IMR-90 (cell line): ENCODE results near the gene GSG1L. TPM values are rescaled to one million over a fixed set of nuclear protein-coding genes. Genes with fewer than 3 reads are reported as not detected.

Experiments used
- ATAC-seq: fragments of 200-7000 bp; cut with Tn5 transposase; 2 replicates; pipeline ENCODE4 v1.9.1; 2020; ENCODE audit warnings: low read depth, mild to moderate bottlenecking, moderate library complexity
- BruUV-seq: library from RNA; stranded (reverse); fragments of 400-500 nt; replicated peaks from 2 replicates; lab custom pipeline; 2021; lab: Mats Ljungman, UMichigan
- CTCF ChIA-PET: fragments of 300-600 bp; formaldehyde crosslinking; extraction: SDS; loops from one replicate; lab custom pipeline; 2021; ENCODE audit warnings: antibody characterized with exemption; lab: Yijun Ruan, JAX
- POLR2A ChIA-PET: fragments of 300-600 bp; sonication (Branson Sonifier 250); formaldehyde crosslinking; loops from one replicate; lab custom pipeline; 2022; ENCODE audit warnings: antibody characterized with exemption; ENCODE audit not compliant: unreplicated experiment; lab: Charles Lee
- DNase-seq: peaks from one replicate; pipeline ENCODE4 v3.0.0; 2013
- H2AFZ ChIP-seq: replicated peaks from 2 replicates; pipeline ENCODE3; 2013; ENCODE audit warnings: low read length, mild to moderate bottlenecking; ENCODE audit not compliant: poor library complexity
- H2AK5ac ChIP-seq: 2 replicates; pipeline ENCODE4 v1.6.1; 2013; ENCODE audit warnings: low read depth, low read length, inconsistent platforms
- H2AK9ac ChIP-seq: replicated peaks from 2 replicates; pipeline ENCODE3; 2013; ENCODE audit warnings: mild to moderate bottlenecking, low read depth, low read length, moderate library complexity; ENCODE audit not compliant: poor library complexity
- H2BK120ac ChIP-seq: 2 replicates; pipeline ENCODE4 v1.6.1; 2013; ENCODE audit warnings: low read depth, low read length, inconsistent platforms
- H2BK15ac ChIP-seq: 3 replicates; pipeline ENCODE4 v1.6.1; 2013; ENCODE audit warnings: low read depth, low read length, inconsistent platforms
- H2BK20ac ChIP-seq: 2 replicates; pipeline ENCODE4 v1.6.1; 2013; ENCODE audit warnings: low read depth, mild to moderate bottlenecking, inconsistent platforms, low read length, moderate library complexity
- H2BK5ac ChIP-seq: 2 replicates; pipeline ENCODE4 v1.6.1; 2013; ENCODE audit warnings: mild to moderate bottlenecking, low read depth, low read length, inconsistent platforms; ENCODE audit not compliant: poor library complexity, severe bottlenecking
- H3K14ac ChIP-seq: replicated peaks from 2 replicates; pipeline ENCODE4 v1.6.1; 2013; ENCODE audit warnings: low read depth, low read length, inconsistent platforms
- H3K18ac ChIP-seq: 2 replicates; pipeline ENCODE4 v1.6.1; 2013; ENCODE audit warnings: low read depth, low read length, control low read depth
- H3K23ac ChIP-seq: 2 replicates; pipeline ENCODE4 v1.6.1; 2013; ENCODE audit warnings: low read depth, low read length, inconsistent platforms
- H3K27ac ChIP-seq: 2 replicates; pipeline ENCODE4 v1.5.1; 2013; ENCODE audit warnings: mild to moderate bottlenecking, control low read depth, low read length; ENCODE audit not compliant: insufficient read depth
- H3K27me3 ChIP-seq: 2 replicates; pipeline ENCODE4 v1.6.1; 2013; ENCODE audit warnings: low read length; ENCODE audit not compliant: control insufficient read depth, insufficient read depth
- H3K36me3 ChIP-seq: 2 replicates; pipeline ENCODE4 v1.6.1; 2013; ENCODE audit warnings: low read length, mixed read lengths; ENCODE audit not compliant: control insufficient read depth, insufficient read depth
- H3K4ac ChIP-seq: 2 replicates; pipeline ENCODE4 v1.6.1; 2013; ENCODE audit warnings: low read depth, low read length, inconsistent platforms
- H3K4me1 ChIP-seq: 2 replicates; pipeline ENCODE4 v1.6.1; 2013; ENCODE audit warnings: low read length, mixed read lengths; ENCODE audit not compliant: control insufficient read depth, insufficient read depth
- H3K4me2 ChIP-seq: 2 replicates; pipeline ENCODE4 v1.6.1; 2013; ENCODE audit warnings: low read depth, mild to moderate bottlenecking, control low read depth, low read length, moderate library complexity
- H3K4me3 ChIP-seq: 2 replicates; pipeline ENCODE4 v1.5.1; 2013; ENCODE audit warnings: low read depth, mild to moderate bottlenecking, control low read depth, low read length, moderate library complexity; ENCODE audit not compliant: insufficient read depth
- H3K56ac ChIP-seq: 2 replicates; pipeline ENCODE4 v1.6.1; 2013; ENCODE audit warnings: low read length, inconsistent platforms; ENCODE audit not compliant: insufficient read depth; ENCODE audit errors: extremely low read depth
- H3K79me1 ChIP-seq, 2 experiments: 2 replicates each; pipeline ENCODE4 v1.6.1; 2013; ENCODE audit warnings: low read length in 2 of 2, inconsistent platforms in 1 of 2, low read depth in 1 of 2
- H3K9ac ChIP-seq: 2 replicates; pipeline ENCODE4 v1.6.1; 2013; ENCODE audit warnings: low read depth, low read length, control low read depth
- H3K9me1 ChIP-seq: 2 replicates; pipeline ENCODE4 v1.6.1; 2013; ENCODE audit warnings: low read length, inconsistent platforms; ENCODE audit not compliant: insufficient read depth
- H3K9me3 ChIP-seq: 2 replicates; pipeline ENCODE4 v1.6.1; 2013; ENCODE audit warnings: low read length; ENCODE audit not compliant: control insufficient read depth, insufficient read depth
- H4K20me1 ChIP-seq: 2 replicates; pipeline ENCODE4 v1.6.1; 2013; ENCODE audit warnings: low read length, inconsistent platforms; ENCODE audit not compliant: insufficient read depth
- H4K5ac ChIP-seq: 2 replicates; pipeline ENCODE4 v1.6.1; 2013; ENCODE audit warnings: mild to moderate bottlenecking, low read depth, low read length, control low read depth
- H4K8ac ChIP-seq, 2 experiments: 2 replicates each; pipeline ENCODE4 v1.6.1; 2013; ENCODE audit warnings: low read depth in 2 of 2, low read length in 2 of 2, control low read depth in 1 of 2, inconsistent platforms in 1 of 2
- H4K91ac ChIP-seq: 2 replicates; pipeline ENCODE4 v1.6.1; 2013; ENCODE audit warnings: low read depth, low read length, inconsistent platforms; ENCODE audit not compliant: insufficient read depth
- BHLHE40 ChIP-seq: fragments of 150-350 bp; IDR thresholded peaks from 2 replicates; pipeline ENCODE4 v1.6.1; 2016; ENCODE audit warnings: mild to moderate bottlenecking, low read depth, low read length
- CEBPB ChIP-seq: IDR thresholded peaks from 2 replicates; pipeline ENCODE4 v1.6.1; 2012; ENCODE audit warnings: low read depth, low read length, improper control_type of control experiment
- CHD1 ChIP-seq: IDR thresholded peaks from 2 replicates; pipeline ENCODE4 v1.6.1; 2012; ENCODE audit warnings: low read depth, low read length, improper control_type of control experiment
- CTCF ChIP-seq: conservative IDR thresholded peaks from 2 replicates; pipeline ENCODE4 v1.5.1; 2012; ENCODE audit warnings: mild to moderate bottlenecking, low read depth, low read length, improper control_type of control experiment
- FOS ChIP-seq: fragments of 150-350 bp; IDR thresholded peaks from 2 replicates; pipeline ENCODE4 v1.6.1; 2016; ENCODE audit warnings: low read depth, low read length
- MAFK ChIP-seq: IDR thresholded peaks from 2 replicates; pipeline ENCODE4 v1.6.1; 2012; ENCODE audit warnings: low read depth, low read length, improper control_type of control experiment
- MXI1 ChIP-seq: IDR thresholded peaks from 2 replicates; pipeline ENCODE4 v1.6.1; 2012; ENCODE audit warnings: low read depth, mild to moderate bottlenecking, low read length, moderate library complexity, borderline replicate concordance
- NFE2L2 ChIP-seq: fragments of 150-350 bp; IDR thresholded peaks from 2 replicates; pipeline ENCODE4 v1.6.1; 2016; ENCODE audit warnings: low read depth, mild to moderate bottlenecking, low read length
- POLR2A ChIP-seq: IDR thresholded peaks from 2 replicates; pipeline ENCODE4 v1.6.1; 2012; ENCODE audit warnings: mild to moderate bottlenecking, low read depth, low read length
- RAD21 ChIP-seq: IDR thresholded peaks from 2 replicates; pipeline ENCODE4 v1.6.1; 2012; ENCODE audit warnings: low read length, improper control_type of control experiment
- RCOR1 ChIP-seq: IDR thresholded peaks from 2 replicates; pipeline ENCODE4 v1.6.1; 2012; ENCODE audit warnings: mild to moderate bottlenecking, low read length, improper control_type of control experiment; ENCODE audit not compliant: insufficient replicate concordance
- RFX5 ChIP-seq: IDR thresholded peaks from 2 replicates; pipeline ENCODE4 v1.8.0; 2012; ENCODE audit warnings: low read depth, mild to moderate bottlenecking, low read length, moderate library complexity
- SMC3 ChIP-seq: fragments of 150-350 bp; IDR thresholded peaks from 2 replicates; pipeline ENCODE4 v1.6.1; 2016; ENCODE audit warnings: low read depth, mild to moderate bottlenecking, antibody characterized with exemption, low read length, moderate library complexity
- WGBS, 2 experiments: methylation state at CpG; one replicate each; pipeline versions ENCODE4 v1.1.5 to v1.1.7; 2013; ENCODE audit warnings: missing lambda C conversion rate in 2 of 2; ENCODE audit not compliant: insufficient read length in 1 of 2; ENCODE audit errors: extremely low coverage in 2 of 2; 5-methylcytosine and 5-hydroxymethylcytosine counted together
- dilution Hi-C: fragments of 300-500 bp; cut with HindIII; formaldehyde crosslinking; loops from one replicate; pipeline ENCODE4 v1.14.3; 2018; ENCODE audit warnings: low sequenced_read_pairs; ENCODE audit not compliant: unreplicated experiment
- in situ Hi-C: fragments of 300-500 bp; cut with MboI; formaldehyde crosslinking; loops from 3 replicates; pipeline ENCODE4 v1.14.3; 2019; ENCODE audit warnings: low sequenced_read_pairs, inconsistent platforms, mixed read lengths
- intact Hi-C: fragments of 100-400 bp; cut with micrococcal nuclease; formaldehyde crosslinking; loops from 2 replicates; pipeline ENCODE4 v1.10.0; 2022
- polyA plus RNA-seq, 3 experiments: library from polyadenylated mRNA; depleted of rRNA; stranded (reverse); fragments of >200 nt; gene quantifications; 2 replicates each; pipeline ENCODE4 v1.2.3, GENCODE V29; 2012; ENCODE audit warnings: low replicate concordance in 1 of 3
- total RNA-seq: library from RNA; depleted of rRNA; stranded (reverse); fragments of >200 nt; gene quantifications from 2 replicates; pipeline ENCODE4 v1.2.3, GENCODE V29; 2012
- TF ChIP-seq, protein P1 (sequence below): fragments of 150-350 bp; IDR thresholded peaks from 2 replicates; pipeline ENCODE4 v1.6.1; 2017; ENCODE audit warnings: mild to moderate bottlenecking, antibody characterized with exemption, low read length, low read depth
- TF ChIP-seq, protein P2 (sequence below): fragments of 150-350 bp; IDR thresholded peaks from 2 replicates; pipeline ENCODE4 v1.6.1; 2016; ENCODE audit warnings: low read depth, mild to moderate bottlenecking, low read length, moderate library complexity, borderline replicate concordance

The GSG1L gene
- total and polyA plus RNA-seq, 2 of the 4 experiments (the other 2 are of a cell fraction) = not detected

DNA sequence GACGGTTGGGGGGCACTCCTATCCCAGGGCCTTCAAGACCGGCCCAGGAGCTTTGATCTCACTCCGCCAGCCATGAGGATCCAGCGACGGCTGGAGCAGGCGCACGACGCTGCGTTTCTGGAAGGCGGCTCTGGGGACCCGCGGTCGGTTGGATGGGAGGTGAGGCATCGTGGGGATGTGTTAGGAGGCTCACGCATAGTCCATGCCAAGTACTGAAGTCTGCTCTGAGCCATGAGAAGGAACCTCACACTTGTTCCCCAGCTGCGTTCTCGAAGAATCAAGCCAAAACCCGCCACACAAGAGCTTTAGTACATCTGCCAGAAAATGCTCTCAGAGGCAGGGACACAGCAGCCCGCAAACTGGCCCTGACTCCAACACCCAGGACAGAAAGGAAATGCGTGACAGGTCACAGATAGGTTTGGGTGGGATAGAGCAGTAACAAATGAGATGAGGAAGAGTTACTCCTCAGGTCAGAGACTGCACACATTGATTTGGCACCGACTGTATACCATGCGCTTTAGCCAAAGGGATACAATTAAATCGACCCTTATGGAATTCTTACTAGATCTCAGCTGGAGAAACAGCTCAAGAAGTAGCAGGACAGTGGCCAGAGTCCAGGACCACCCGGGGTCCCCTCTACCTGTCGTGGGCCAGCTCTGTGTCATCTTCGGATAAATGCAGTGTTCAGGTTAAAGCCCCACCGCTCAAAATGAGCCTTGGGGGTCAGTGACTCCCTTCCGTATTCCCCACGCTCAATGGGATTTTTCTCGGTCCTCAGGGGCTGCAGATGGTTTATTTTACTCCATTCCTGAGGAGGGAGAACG, 6.7 kb upstream of the GSG1L start:
- Histone ChIP-seq H3K56ac (no peak overlapping the region; the same call in 1 of the 2 replicates), H4K91ac (no peak overlapping the region), H3K36me3 (no peaks in the 10 kb centered on the region), H4K5ac (no peak overlapping the region), H4K8ac (no peak overlapping the region), H3K18ac (no peak overlapping the region), H2BK5ac (no peak overlapping the region), H2AK5ac (no peak overlapping the region), H3K23ac (no peak overlapping the region), H4K20me1 (no peaks in the 10 kb centered on the region), H3K4me1 (no peaks in the 10 kb centered on the region), H3K9ac (no peak overlapping the region), H3K9me1 (0 out of 2 replicates have a peak, but pooled peaks cover 4% of the 10 kb centered on the region), H2BK20ac (no peak overlapping the region), H3K4ac (no peak overlapping the region), H2AFZ (peak overlapping the region; percentile 40), H3K14ac (no peak overlapping the region), H2AK9ac (no peak overlapping the region), H2BK15ac (no peak overlapping the region), H3K27ac (no peak overlapping the region), H2BK120ac (no peak overlapping the region), H3K4me2 (no peak overlapping the region), H3K79me1 (no peaks in the 10 kb centered on the region), H3K9me3 (no peaks in the 10 kb centered on the region), H3K27me3 (peaks cover 23% of the 10 kb centered on the region), H3K4me3 (no peak overlapping the region)
- no peak for DNase-seq
- ChIA-PET CTCF (interaction anchor here (0.6 to 2.1 kb wide), 9 partner anchors 10 to 442 kb away, joined by 3 to 10 read pairs (median 3); no protein-coding TSS in a partner anchor), POLR2A (no interaction called here)
- in situ Hi-C loops (loop anchor here (10.0 kb wide), 3 partner anchors 95 to 435 kb away; no protein-coding TSS in a partner anchor), dilution Hi-C loops (no loop called here), intact Hi-C loops (loop anchor here (1.0 kb wide), 4 partner anchors 98 to 463 kb away; no protein-coding TSS in a partner anchor)
- 74% methylated on average over 10 of the region's 31 CpGs; no CpG with 5 or more reads in 1 of the 2 experiments for WGBS, 2 experiments
- BruUV-seq = no TSS peak
- TF ChIP-seq RAD21 (no peak), BHLHE40 (no peak), RFX5 (no peak), MXI1 (no peak), SMC3 (no peak), FOS (no peak), CTCF (no peak), CEBPB (no peak), POLR2A (no peak), RCOR1 (no peak), MAFK (no peak), CHD1 (no peak), NFE2L2 (no peak)
- TF ChIP-seq, protein P1, sequence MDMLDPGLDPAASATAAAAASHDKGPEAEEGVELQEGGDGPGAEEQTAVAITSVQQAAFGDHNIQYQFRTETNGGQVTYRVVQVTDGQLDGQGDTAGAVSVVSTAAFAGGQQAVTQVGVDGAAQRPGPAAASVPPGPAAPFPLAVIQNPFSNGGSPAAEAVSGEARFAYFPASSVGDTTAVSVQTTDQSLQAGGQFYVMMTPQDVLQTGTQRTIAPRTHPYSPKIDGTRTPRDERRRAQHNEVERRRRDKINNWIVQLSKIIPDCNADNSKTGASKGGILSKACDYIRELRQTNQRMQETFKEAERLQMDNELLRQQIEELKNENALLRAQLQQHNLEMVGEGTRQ = no peak
- TF ChIP-seq, protein P2, sequence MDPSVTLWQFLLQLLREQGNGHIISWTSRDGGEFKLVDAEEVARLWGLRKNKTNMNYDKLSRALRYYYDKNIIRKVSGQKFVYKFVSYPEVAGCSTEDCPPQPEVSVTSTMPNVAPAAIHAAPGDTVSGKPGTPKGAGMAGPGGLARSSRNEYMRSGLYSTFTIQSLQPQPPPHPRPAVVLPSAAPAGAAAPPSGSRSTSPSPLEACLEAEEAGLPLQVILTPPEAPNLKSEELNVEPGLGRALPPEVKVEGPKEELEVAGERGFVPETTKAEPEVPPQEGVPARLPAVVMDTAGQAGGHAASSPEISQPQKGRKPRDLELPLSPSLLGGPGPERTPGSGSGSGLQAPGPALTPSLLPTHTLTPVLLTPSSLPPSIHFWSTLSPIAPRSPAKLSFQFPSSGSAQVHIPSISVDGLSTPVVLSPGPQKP = no peak
- no peak for ATAC-seq
